OCI-LY7 (cell line): Measurements from ENCODE around the gene PRIMPOL. TPM values are rescaled to one million over a fixed set of nuclear protein-coding genes. Genes with fewer than 3 reads are reported as not detected.

Source experiments
- BruUV-seq: library from RNA; stranded (reverse); fragments of 400-500 nt; replicated peaks from 2 replicates; lab custom pipeline; 2021; lab: Mats Ljungman, UMichigan
- CTCF ChIA-PET: fragments of 300-600 bp; sonication (Branson Sonifier 250); formaldehyde crosslinking; loops from one replicate; lab custom pipeline; 2022; ENCODE audit warnings: antibody characterized with exemption; ENCODE audit not compliant: unreplicated experiment; lab: Charles Lee
- POLR2A ChIA-PET: fragments of 300-600 bp; sonication (Branson Sonifier 250); formaldehyde crosslinking; loops from one replicate; lab custom pipeline; 2022; ENCODE audit warnings: antibody characterized with exemption; lab: Charles Lee
- DNase-seq: peaks from one replicate; pipeline ENCODE4 v3.0.0-alpha.2; 2015; ENCODE audit warnings: low spot score
- H2AFZ ChIP-seq: fragments of 200-600 bp; sonication (generic), shearing (Covaris generic); 2 replicates; pipeline ENCODE4 v1.6.1; 2014; ENCODE audit warnings: mild to moderate bottlenecking, antibody characterized with exemption, low read length, moderate library complexity
- H3K27ac ChIP-seq: fragments of 200-600 bp; sonication (generic); 2 replicates; pipeline ENCODE4 v1.5.1; 2014; ENCODE audit warnings: mixed run types, low read depth, mild to moderate bottlenecking, moderate library complexity, low read length, inconsistent platforms; ENCODE audit not compliant: poor library complexity, severe bottlenecking
- H3K36me3 ChIP-seq: fragments of 200-600 bp; sonication (generic); 2 replicates; pipeline ENCODE4 v1.6.1; 2014; ENCODE audit warnings: mild to moderate bottlenecking, antibody characterized with exemption, low read length, moderate library complexity, mixed read lengths; ENCODE audit not compliant: insufficient read depth
- H3K4me1 ChIP-seq: fragments of 200-600 bp; sonication (generic); 2 replicates; pipeline ENCODE4 v1.5.1; 2014; ENCODE audit warnings: mild to moderate bottlenecking, low read length; ENCODE audit not compliant: insufficient read depth, poor library complexity, severe bottlenecking
- H3K4me2 ChIP-seq: fragments of 200-600 bp; sonication (generic); 2 replicates; pipeline ENCODE4 v1.6.1; 2014; ENCODE audit warnings: mild to moderate bottlenecking, low read length
- H3K4me3 ChIP-seq: fragments of 200-600 bp; sonication (generic); 2 replicates; pipeline ENCODE4 v1.5.1; 2014; ENCODE audit warnings: mild to moderate bottlenecking, low read depth, low read length; ENCODE audit not compliant: poor library complexity, severe bottlenecking
- H3K79me2 ChIP-seq: fragments of 200-600 bp; sonication (generic); 2 replicates; pipeline ENCODE4 v1.6.1; 2016; ENCODE audit warnings: low read depth, mild to moderate bottlenecking, low read length, moderate library complexity, mixed read lengths; ENCODE audit not compliant: insufficient read depth
- H3K9me2 ChIP-seq: fragments of 200-600 bp; sonication (generic); 2 replicates; pipeline ENCODE4 v1.6.1; 2016; ENCODE audit warnings: mild to moderate bottlenecking, low read length, mixed read lengths; ENCODE audit not compliant: insufficient read depth
- H3K9me3 ChIP-seq: fragments of 200-600 bp; sonication (generic); 2 replicates; pipeline ENCODE4 v1.6.1; 2014; ENCODE audit warnings: mild to moderate bottlenecking, mixed run types, low read length, mixed read lengths
- H4K20me1 ChIP-seq: fragments of 200-600 bp; sonication (generic); 2 replicates; pipeline ENCODE4 v1.6.1; 2014; ENCODE audit warnings: mild to moderate bottlenecking, antibody characterized with exemption, low read length, moderate library complexity, mixed read lengths; ENCODE audit not compliant: insufficient read depth
- CTCF ChIP-seq: fragments of 200-600 bp; sonication (generic); conservative IDR thresholded peaks from 2 replicates; pipeline ENCODE4 v1.5.1; 2014; ENCODE audit warnings: mild to moderate bottlenecking, antibody characterized with exemption, low read length, moderate library complexity, mixed read lengths
- EZH2phosphoT487 ChIP-seq: fragments of 200-600 bp; sonication (generic); IDR thresholded peaks from 2 replicates; pipeline ENCODE4 v1.6.1; 2018; ENCODE audit warnings: low read depth, borderline replicate concordance, mild to moderate bottlenecking, mixed run types, antibody characterized with exemption, low read length, moderate library complexity, mixed read lengths
- intact Hi-C: fragments of 100-400 bp; cut with micrococcal nuclease; formaldehyde crosslinking; loops from one replicate; pipeline ENCODE4 v1.10.0; 2022; ENCODE audit not compliant: unreplicated experiment
- total RNA-seq, 2 experiments: library from RNA; depleted of rRNA in 1 of 2; stranded (reverse); fragments of >200 nt in 1 of 2; shearing (Covaris generic) in 1 of 2; gene quantifications; 2 replicates each; pipeline ENCODE4 v1.2.3, GENCODE V29; 2014 to 2022

Gene PRIMPOL
- total RNA-seq, 2 experiments from 2014 or later: 8.8 to 23.4 TPM

GRCh38 chr4:184666670-184667069, 17.1 kb downstream of the PRIMPOL start:
- Histone ChIP-seq H4K20me1 (no peaks in the 10 kb centered on the region), H3K4me3 (no peak overlapping the region), H3K9me3 (no peaks in the 10 kb centered on the region), H3K79me2 (no peaks in the 10 kb centered on the region), H3K4me2 (no peak overlapping the region), H3K27ac (no peak overlapping the region), H3K4me1 (peaks cover 12% of the 10 kb centered on the region), H3K9me2 (no peaks in the 10 kb centered on the region), H3K36me3 (peaks cover 9% of the 10 kb centered on the region), H2AFZ (no peak overlapping the region)
- no TSS peak for BruUV-seq
- DNase-seq: no peak
- POLR2A ChIA-PET: interaction anchor here (1.0 to 1.9 kb wide), 2 partner anchors 13 to 17 kb away, joined by 3 to 5 read pairs; partner anchors contain the start of genes CASP3 and PRIMPOL
- CTCF ChIA-PET: no interaction called here
- TF ChIP-seq EZH2phosphoT487 (no peak), CTCF (no peak)
- intact Hi-C loops: no loop called here

- no TSS peak for BruUV-seq
- TF ChIP-seq EZH2phosphoT487 (no peak), CTCF (no peak)
- Histone ChIP-seq H3K4me3 (no peak overlapping the region), H2AFZ (no peak overlapping the region), H3K4me1 (peaks cover 6% of the 10 kb centered on the region), H3K79me2 (no peaks in the 10 kb centered on the region), H3K4me2 (no peak overlapping the region; the same call in 1 of the 2 replicates), H3K9me3 (no peaks in the 10 kb centered on the region), H3K9me2 (no peaks in the 10 kb centered on the region), H4K20me1 (no peaks in the 10 kb centered on the region), H3K27ac (no peak overlapping the region), H3K36me3 (peaks cover 9% of the 10 kb centered on the region)
- intact Hi-C loops: no loop called here
- no peak for DNase-seq
- POLR2A ChIA-PET: interaction anchor here (0.6 to 1.0 kb wide), 3 partner anchors 8 to 127 kb away, joined by 3 to 8 read pairs (median 3); no protein-coding TSS in a partner anchor
- CTCF ChIA-PET: no interaction called here
Observed at GRCh38 chr4:184668096-184668495, 18.6 kb downstream of the PRIMPOL start.

- Histone ChIP-seq H3K4me1 (peaks cover 6% of the 10 kb centered on the region), H3K79me2 (no peaks in the 10 kb centered on the region), H3K9me2 (no peaks in the 10 kb centered on the region), H3K36me3 (peaks cover 9% of the 10 kb centered on the region), H3K27ac (no peak overlapping the region), H3K4me3 (no peak overlapping the region), H2AFZ (no peak overlapping the region), H3K9me3 (no peaks in the 10 kb centered on the region), H4K20me1 (no peaks in the 10 kb centered on the region), H3K4me2 (no peak overlapping the region; the same call in 1 of the 2 replicates)
- intact Hi-C loops: no loop called here
- no TSS peak for BruUV-seq
- POLR2A ChIA-PET: interaction anchor here (0.6 to 1.0 kb wide), 3 partner anchors 9 to 47 kb away, joined by 3 to 5 read pairs (median 3); no protein-coding TSS in a partner anchor
- peak; percentile 47 for DNase-seq
- CTCF ChIA-PET: no interaction called here
- TF ChIP-seq EZH2phosphoT487 (no peak), CTCF (no peak)
Observed at GRCh38 chr4:184668511-184669114, 19.1 kb downstream of the PRIMPOL start.
